K562 (cell line): Measurements from ENCODE around the gene GRB14.

ENCODE experiments used
- EGR1 ChIP-seq: fragments of 450-650 bp; conservative IDR thresholded peaks from 2 replicates; pipeline ENCODE4 v1.6.1; 2017; ENCODE audit warnings: mild to moderate bottlenecking
- GABPB1 ChIP-seq: sonication (generic); formaldehyde crosslinking; IDR thresholded peaks from 2 replicates; pipeline ENCODE4 v1.8.0; 2022; ENCODE audit warnings: mild to moderate bottlenecking, missing genetic modification reagents
- POLR2A ChIP-seq: fragments of 450-650 bp; conservative IDR thresholded peaks from 2 replicates; pipeline ENCODE4 v1.6.1; 2016
- SAFB2 ChIP-seq: fragments of 200-400 bp; formaldehyde crosslinking; IDR thresholded peaks from 2 replicates; pipeline ENCODE4 v1.6.1; 2018; ENCODE audit warnings: borderline replicate concordance, low read length, low read depth, moderate library complexity; ENCODE audit not compliant: severe bottlenecking
- SMARCB1 ChIP-seq: IDR thresholded peaks from 2 replicates; pipeline ENCODE4 v1.6.1; 2011; ENCODE audit warnings: improper control_type of control experiment, low read depth; ENCODE audit not compliant: insufficient read length
- TARDBP ChIP-seq: fragments of 450-650 bp; IDR thresholded peaks from 2 replicates; pipeline ENCODE4 v1.6.1; 2016
- ZNF274 ChIP-seq: IDR thresholded peaks from 2 replicates; pipeline ENCODE4 v1.6.1; 2011; ENCODE audit warnings: low read depth, mild to moderate bottlenecking, low read length, moderate library complexity, borderline replicate concordance
- ZNF766 ChIP-seq: fragments of 200-800 bp; sonication (Bioruptor generic); conservative IDR thresholded peaks from 2 replicates; pipeline ENCODE4 v1.6.1; 2016; ENCODE audit warnings: missing genetic modification characterization, missing compliant biosample characterization
- TF ChIP-seq, protein P1 (sequence below): fragments of 150-350 bp; conservative IDR thresholded peaks from 2 replicates; pipeline ENCODE4 v1.6.1; 2014; ENCODE audit warnings: low read length
- TF ChIP-seq, protein P2 (sequence below), 3 experiments: IDR thresholded peaks in 2 of 3; conservative IDR thresholded peaks in 1 of 3; 2 replicates each; pipeline ENCODE4 v1.5.1; 2011 to 2012; ENCODE audit warnings: low read length in 3 of 3, mild to moderate bottlenecking in 3 of 3, control low read depth in 2 of 3, improper control_type of control experiment in 1 of 3, inconsistent platforms in 1 of 3, low read depth in 1 of 3, mixed read lengths in 1 of 3, moderate library complexity in 1 of 3; ENCODE audit not compliant: insufficient read depth in 2 of 3

DNA sequence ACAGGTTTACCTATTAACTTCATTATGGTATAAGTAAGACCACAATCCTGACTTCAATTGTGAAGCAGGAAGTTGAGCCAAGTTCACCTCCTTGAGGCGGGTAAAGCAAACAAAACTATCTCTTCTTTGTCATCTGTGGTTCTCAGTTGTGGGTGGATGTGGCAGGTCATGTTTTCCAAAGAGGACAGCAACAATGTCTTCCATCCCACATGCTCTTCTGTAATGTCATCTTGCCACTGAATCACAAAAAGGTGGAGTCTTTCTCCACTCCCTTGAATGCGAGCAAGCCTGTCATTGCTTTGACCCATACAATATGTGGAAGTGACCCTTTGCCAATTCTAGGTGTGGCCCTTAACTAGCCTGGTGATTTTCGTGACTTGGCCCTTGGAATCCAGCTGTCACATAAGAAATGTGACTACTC is 98.7 kb downstream of the GRB14 start:
- TF ChIP-seq TARDBP = no peak
- no peak for TF ChIP-seq ZNF274
- TF ChIP-seq POLR2A = no peak
- TF ChIP-seq SMARCB1 = no peak
- TF ChIP-seq, protein P1, sequence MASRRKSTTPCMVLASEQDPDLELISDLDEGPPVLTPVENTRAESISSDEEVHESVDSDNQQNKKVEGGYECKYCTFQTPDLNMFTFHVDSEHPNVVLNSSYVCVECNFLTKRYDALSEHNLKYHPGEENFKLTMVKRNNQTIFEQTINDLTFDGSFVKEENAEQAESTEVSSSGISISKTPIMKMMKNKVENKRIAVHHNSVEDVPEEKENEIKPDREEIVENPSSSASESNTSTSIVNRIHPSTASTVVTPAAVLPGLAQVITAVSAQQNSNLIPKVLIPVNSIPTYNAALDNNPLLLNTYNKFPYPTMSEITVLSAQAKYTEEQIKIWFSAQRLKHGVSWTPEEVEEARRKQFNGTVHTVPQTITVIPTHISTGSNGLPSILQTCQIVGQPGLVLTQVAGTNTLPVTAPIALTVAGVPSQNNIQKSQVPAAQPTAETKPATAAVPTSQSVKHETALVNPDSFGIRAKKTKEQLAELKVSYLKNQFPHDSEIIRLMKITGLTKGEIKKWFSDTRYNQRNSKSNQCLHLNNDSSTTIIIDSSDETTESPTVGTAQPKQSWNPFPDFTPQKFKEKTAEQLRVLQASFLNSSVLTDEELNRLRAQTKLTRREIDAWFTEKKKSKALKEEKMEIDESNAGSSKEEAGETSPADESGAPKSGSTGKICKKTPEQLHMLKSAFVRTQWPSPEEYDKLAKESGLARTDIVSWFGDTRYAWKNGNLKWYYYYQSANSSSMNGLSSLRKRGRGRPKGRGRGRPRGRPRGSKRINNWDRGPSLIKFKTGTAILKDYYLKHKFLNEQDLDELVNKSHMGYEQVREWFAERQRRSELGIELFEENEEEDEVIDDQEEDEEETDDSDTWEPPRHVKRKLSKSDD = no peak
- no peak for TF ChIP-seq ZNF766
- TF ChIP-seq, protein P2, sequence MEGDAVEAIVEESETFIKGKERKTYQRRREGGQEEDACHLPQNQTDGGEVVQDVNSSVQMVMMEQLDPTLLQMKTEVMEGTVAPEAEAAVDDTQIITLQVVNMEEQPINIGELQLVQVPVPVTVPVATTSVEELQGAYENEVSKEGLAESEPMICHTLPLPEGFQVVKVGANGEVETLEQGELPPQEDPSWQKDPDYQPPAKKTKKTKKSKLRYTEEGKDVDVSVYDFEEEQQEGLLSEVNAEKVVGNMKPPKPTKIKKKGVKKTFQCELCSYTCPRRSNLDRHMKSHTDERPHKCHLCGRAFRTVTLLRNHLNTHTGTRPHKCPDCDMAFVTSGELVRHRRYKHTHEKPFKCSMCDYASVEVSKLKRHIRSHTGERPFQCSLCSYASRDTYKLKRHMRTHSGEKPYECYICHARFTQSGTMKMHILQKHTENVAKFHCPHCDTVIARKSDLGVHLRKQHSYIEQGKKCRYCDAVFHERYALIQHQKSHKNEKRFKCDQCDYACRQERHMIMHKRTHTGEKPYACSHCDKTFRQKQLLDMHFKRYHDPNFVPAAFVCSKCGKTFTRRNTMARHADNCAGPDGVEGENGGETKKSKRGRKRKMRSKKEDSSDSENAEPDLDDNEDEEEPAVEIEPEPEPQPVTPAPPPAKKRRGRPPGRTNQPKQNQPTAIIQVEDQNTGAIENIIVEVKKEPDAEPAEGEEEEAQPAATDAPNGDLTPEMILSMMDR (IDR thresholded peaks at IDR 0.05 in 2 of 3, conservative IDR thresholded peaks at IDR 0.05 in 1 of 3; ENCODE audit: insufficient read depth in 2 of 3, low read depth in 1 of 3, low read length in 3 of 3) = no peak
- no peak for TF ChIP-seq GABPB1
- TF ChIP-seq EGR1 = no peak
- no peak for TF ChIP-seq SAFB2
